ENCODE results near the gene EPN2. TPM values are rescaled to one million over a fixed set of nuclear protein-coding genes. Genes with fewer than 3 reads are reported as not detected.

The EPN2 gene
- total RNA-seq, 1 experiment from 2014 or later = 31.3 TPM

DNA sequence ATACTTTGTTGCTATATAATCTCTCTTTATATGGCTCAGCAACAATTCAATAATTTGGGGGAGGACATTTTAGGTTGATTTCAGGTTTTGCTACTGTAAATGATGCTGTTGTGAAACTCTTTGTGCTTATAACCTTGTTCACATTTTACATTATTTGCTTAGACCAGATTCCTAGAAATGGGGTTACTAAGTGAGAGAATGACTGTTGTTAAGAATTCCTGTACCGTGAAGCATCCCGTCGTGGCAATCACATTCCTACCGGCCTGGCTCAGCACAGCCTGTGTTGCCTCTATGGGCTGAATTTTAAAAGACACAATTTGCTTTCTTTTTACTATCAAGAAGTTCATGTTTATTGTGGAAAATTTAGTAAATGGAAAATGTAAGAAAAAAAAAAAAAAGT is 94.0 kb downstream of the EPN2 start:
- CTCF ChIA-PET = interaction anchor here (0.7 kb wide), 1 partner anchor 28 kb away, joined by 3 read pairs; no protein-coding TSS in a partner anchor
- intact Hi-C loops (cut with micrococcal nuclease; ENCODE audit: unreplicated experiment) = no loop called here
- H3K9me3 Mint-ChIP-seq (ENCODE audit: low read depth, unreplicated experiment) = no peaks in the 10 kb centered on the region
- BruUV-seq (replicated peaks) = no TSS peak
- H3K36me3 Mint-ChIP-seq (ENCODE audit: insufficient read depth, unreplicated experiment) = no peaks in the 10 kb centered on the region
- TF ChIP-seq CTCF (IDR thresholded peaks at IDR 0.05; ENCODE audit: unreplicated experiment) = no peak
- peaks cover 7% of the 10 kb centered on the region for H3K4me1 Mint-ChIP-seq (ENCODE audit: low read depth, unreplicated experiment)
- H3K27ac Mint-ChIP-seq (ENCODE audit: unreplicated experiment) = no peak overlapping the region
- H3K27me3 Mint-ChIP-seq (ENCODE audit: unreplicated experiment) = no peaks in the 10 kb centered on the region
- DNase-seq = no peak
- H3K4me3 Mint-ChIP-seq (ENCODE audit: low read depth, unreplicated experiment) = no peak overlapping the region

DNA sequence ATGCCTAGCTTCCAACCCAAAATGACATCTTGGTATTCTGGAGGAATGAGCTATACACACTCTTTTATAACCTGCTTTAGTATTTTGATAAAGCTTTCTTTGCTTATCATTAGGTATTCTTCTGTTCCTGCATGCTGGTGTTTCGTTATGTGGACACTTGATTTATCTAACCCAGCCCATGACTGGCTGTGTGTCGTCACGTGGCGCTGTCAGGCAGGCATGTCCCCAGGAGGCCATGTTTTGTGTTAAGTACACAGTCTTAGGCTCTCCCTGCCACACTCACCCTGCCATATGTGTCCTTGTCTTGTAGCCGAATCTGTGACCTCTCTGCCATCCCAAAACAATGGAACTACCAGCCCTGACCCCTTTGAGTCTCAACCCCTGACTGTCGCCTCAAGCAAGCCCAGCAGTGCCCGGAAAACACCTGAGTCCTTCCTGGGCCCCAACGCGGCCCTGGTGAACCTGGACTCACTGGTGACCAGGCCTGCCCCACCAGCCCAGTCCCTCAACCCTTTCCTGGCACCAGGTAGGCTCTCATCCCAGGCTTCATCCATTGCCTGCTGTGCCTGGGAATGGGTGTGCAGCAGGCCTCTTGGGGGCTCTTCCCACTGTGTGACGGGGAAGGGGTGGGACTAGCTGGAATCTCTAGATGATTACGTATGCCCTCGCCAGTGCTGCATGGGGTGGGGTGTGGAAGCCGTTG is 94.5 kb downstream of the EPN2 start:
- CTCF ChIA-PET = interaction anchor here (0.7 kb wide), 1 partner anchor 28 kb away, joined by 3 read pairs; no protein-coding TSS in a partner anchor
- TF ChIP-seq CTCF (IDR thresholded peaks at IDR 0.05; ENCODE audit: unreplicated experiment) = no peak
- Mint-ChIP-seq H3K4me1 (ENCODE audit: low read depth, unreplicated experiment) (peaks cover 5% of the 10 kb centered on the region), H3K27ac (ENCODE audit: unreplicated experiment) (no peak overlapping the region), H3K9me3 (ENCODE audit: low read depth, unreplicated experiment) (no peaks in the 10 kb centered on the region), H3K27me3 (ENCODE audit: unreplicated experiment) (no peaks in the 10 kb centered on the region), H3K4me3 (ENCODE audit: low read depth, unreplicated experiment) (no peak overlapping the region), H3K36me3 (ENCODE audit: insufficient read depth, unreplicated experiment) (no peaks in the 10 kb centered on the region)
- DNase-seq = no peak
- no TSS peak for BruUV-seq (replicated peaks)
- intact Hi-C loops (cut with micrococcal nuclease; ENCODE audit: unreplicated experiment) = no loop called here

DNA sequence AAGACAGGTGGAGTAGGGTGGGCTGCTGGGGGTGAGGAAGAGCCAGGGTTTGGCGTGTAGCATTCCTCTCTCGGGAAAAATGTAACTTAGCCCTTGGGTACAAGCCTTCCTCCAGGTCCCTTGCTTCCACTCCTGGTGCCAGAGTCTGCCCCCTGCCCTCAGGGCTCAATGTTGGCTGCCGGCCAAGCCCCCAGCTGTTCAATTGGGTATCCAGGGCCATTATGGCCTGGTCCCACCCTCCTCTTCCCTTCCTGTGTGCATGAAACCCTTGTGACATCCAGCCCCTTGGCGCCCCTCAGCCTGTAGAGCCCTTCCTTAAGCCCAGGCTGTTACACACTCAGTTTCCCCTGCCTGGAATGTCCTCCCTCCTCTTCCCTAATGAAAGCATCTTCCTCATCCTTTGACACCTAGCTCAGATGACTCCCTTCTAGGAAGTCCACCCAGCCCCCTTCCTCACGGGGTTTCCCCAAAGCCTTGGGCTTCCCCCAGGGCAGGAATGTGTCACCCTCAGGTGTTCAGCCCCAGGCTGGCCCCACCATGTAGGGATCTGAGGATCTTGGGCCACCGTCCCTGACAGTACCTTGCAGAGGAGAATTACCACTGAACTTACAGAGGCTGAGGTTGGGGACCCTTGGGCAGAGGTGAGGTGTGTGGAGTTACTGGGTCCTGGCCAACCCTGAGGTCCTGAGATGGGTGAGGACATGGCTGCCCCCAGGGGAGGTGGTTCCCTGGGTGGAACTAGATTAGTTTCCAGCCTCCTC is 95.4 kb downstream of the EPN2 start:
- Mint-ChIP-seq H3K27ac (ENCODE audit: unreplicated experiment) (no peak overlapping the region), H3K4me1 (ENCODE audit: low read depth, unreplicated experiment) (no peaks in the 10 kb centered on the region), H3K27me3 (ENCODE audit: unreplicated experiment) (no peaks in the 10 kb centered on the region), H3K9me3 (ENCODE audit: low read depth, unreplicated experiment) (no peaks in the 10 kb centered on the region), H3K36me3 (ENCODE audit: insufficient read depth, unreplicated experiment) (no peaks in the 10 kb centered on the region), H3K4me3 (ENCODE audit: low read depth, unreplicated experiment) (no peak overlapping the region)
- CTCF ChIA-PET = no interaction called here
- no peak for DNase-seq
- no TSS peak for BruUV-seq (replicated peaks)
- intact Hi-C loops (cut with micrococcal nuclease; ENCODE audit: unreplicated experiment) = no loop called here
- no peak for TF ChIP-seq CTCF (IDR thresholded peaks at IDR 0.05; ENCODE audit: unreplicated experiment)

DNA sequence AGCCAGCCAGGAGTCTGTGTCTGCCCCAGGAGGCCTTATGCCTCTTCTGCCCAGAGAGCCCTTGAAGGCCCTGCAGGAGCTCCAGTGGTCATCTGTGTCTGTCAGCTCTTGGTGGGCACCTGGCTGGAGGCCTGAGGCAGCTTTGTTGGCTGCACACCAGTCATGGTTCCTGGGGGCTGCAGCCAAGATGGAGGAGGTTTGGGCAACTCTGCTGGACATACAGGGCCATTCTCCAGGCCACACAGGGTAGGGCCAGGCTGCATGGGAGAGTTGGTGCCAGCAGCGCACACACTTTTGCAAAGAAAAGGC is 95.9 kb downstream of the EPN2 start:
- Mint-ChIP-seq H3K27me3 (ENCODE audit: unreplicated experiment) (no peaks in the 10 kb centered on the region), H3K9me3 (ENCODE audit: low read depth, unreplicated experiment) (no peaks in the 10 kb centered on the region), H3K36me3 (ENCODE audit: insufficient read depth, unreplicated experiment) (no peaks in the 10 kb centered on the region), H3K27ac (ENCODE audit: unreplicated experiment) (no peak overlapping the region), H3K4me1 (ENCODE audit: low read depth, unreplicated experiment) (no peaks in the 10 kb centered on the region), H3K4me3 (ENCODE audit: low read depth, unreplicated experiment) (no peak overlapping the region)
- DNase-seq = no peak
- BruUV-seq (replicated peaks) = no TSS peak
- TF ChIP-seq CTCF (IDR thresholded peaks at IDR 0.05; ENCODE audit: unreplicated experiment) = no peak
- intact Hi-C loops (cut with micrococcal nuclease; ENCODE audit: unreplicated experiment) = no loop called here
- CTCF ChIA-PET = interaction anchor here (0.6 kb wide), 1 partner anchor 10 kb away, joined by 3 read pairs; no protein-coding TSS in a partner anchor

Measured in Calu3 (cell line).